Activated naive CD8-positive, alpha-beta T cell treated with anti-CD3 and anti-CD28 coated beads for 36 hours (primary cell): Measurements from ENCODE around the gene SOHLH2. TPM values are rescaled to one million over a fixed set of nuclear protein-coding genes. Genes with fewer than 3 reads are reported as not detected.

ENCODE experiments used
- DNase-seq: peaks from one replicate; pipeline ENCODE4 v3.0.0; 2021
- H3K27ac Mint-ChIP-seq: one replicate; pipeline ENCODE4 v1.8.0; 2022; ENCODE audit warnings: mild to moderate bottlenecking, moderate library complexity, mixed read lengths
- H3K27me3 Mint-ChIP-seq: one replicate; pipeline ENCODE4 v1.8.0; 2022; ENCODE audit warnings: mild to moderate bottlenecking, mixed read lengths
- H3K36me3 Mint-ChIP-seq: one replicate; pipeline ENCODE4 v1.8.0; 2021; ENCODE audit warnings: mild to moderate bottlenecking, mixed read lengths
- H3K4me1 Mint-ChIP-seq: one replicate; pipeline ENCODE4 v1.8.0; 2021; ENCODE audit warnings: mixed read lengths
- H3K4me3 Mint-ChIP-seq: one replicate; pipeline ENCODE4 v1.8.0; 2022; ENCODE audit warnings: mild to moderate bottlenecking, moderate library complexity, mixed read lengths
- H3K9me3 Mint-ChIP-seq: one replicate; pipeline ENCODE4 v1.8.0; 2022; ENCODE audit warnings: mixed read lengths
- total RNA-seq, 2 experiments: library from RNA; stranded (reverse); gene quantifications; one replicate each; pipeline ENCODE4 v1.2.3, GENCODE V29; 2021

SOHLH2 gene
- total RNA-seq, 2 experiments from 2014 or later, result not detected

DNA sequence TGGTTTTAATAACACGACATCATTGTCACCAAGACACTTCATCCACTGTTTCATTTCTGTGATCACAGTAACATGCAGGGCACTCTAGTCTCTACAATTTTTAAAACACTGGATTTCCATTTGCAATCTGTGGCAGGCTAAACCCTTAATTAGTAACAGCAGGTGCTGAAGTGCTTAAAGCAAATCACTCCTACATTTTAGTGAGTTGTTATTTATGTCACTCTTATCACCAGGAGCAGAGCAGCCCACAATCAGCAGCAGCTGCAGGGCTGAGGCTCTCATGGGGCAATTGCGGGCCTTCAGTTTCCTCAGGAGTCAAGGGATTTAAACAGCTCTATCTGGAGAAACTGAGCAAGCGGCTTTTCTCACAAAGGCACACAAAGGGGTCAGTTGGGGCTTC is 1.6 kb downstream of the SOHLH2 start:
- H3K4me3 Mint-ChIP-seq, result no peak overlapping the region
- no peaks in the 10 kb centered on the region for H3K4me1 Mint-ChIP-seq
- DNase-seq, result no peak
- H3K36me3 Mint-ChIP-seq, result no peaks in the 10 kb centered on the region
- H3K27ac Mint-ChIP-seq, result no peak overlapping the region
- H3K27me3 Mint-ChIP-seq, result peaks cover 21% of the 10 kb centered on the region
- peaks cover 1% of the 10 kb centered on the region for H3K9me3 Mint-ChIP-seq

DNA sequence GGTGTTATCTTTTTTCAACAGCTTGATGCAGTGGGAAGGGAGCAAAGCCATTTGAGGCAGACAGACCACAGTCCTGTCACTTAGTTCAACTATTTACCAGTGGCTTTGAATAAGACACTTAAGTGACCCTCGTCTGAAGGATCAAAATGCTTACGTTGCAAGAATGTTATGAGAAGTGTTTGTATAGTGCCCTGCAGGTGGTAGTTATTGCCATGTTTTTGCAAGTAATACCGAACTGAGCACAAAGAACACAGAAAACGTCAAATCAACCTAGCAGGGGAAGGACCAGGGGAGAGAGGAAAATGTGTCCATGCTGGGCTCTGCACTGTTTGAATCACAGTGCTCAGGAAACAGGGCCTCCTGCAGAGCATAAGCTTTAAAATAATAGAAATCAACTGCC is 2.8 kb downstream of the SOHLH2 start:
- H3K27me3 Mint-ChIP-seq, result peaks cover 21% of the 10 kb centered on the region
- no peak for DNase-seq
- H3K4me1 Mint-ChIP-seq, result no peaks in the 10 kb centered on the region
- no peak overlapping the region for H3K27ac Mint-ChIP-seq
- H3K9me3 Mint-ChIP-seq, result peaks cover 1% of the 10 kb centered on the region
- no peaks in the 10 kb centered on the region for H3K36me3 Mint-ChIP-seq
- H3K4me3 Mint-ChIP-seq, result no peak overlapping the region

DNA sequence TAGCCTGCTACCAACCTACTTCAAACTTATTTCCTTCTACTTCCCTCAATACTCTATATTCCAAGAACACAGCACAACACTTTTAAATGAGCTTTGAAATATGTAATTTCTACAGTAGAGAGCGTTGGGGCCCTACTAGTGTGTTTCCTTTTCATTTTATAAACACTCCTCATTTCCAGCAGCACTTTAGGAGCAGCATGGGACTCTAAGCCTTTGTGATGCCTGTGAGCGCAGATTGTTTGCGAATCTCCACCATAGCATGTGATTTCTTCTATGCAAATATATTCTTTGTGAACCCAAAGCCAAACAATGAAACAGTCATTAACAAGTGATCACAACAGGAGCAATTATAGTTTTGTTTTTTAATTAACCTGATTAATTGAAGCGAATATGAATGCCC is 3.6 kb downstream of the SOHLH2 start:
- Mint-ChIP-seq H3K4me3 (no peak overlapping the region), H3K27me3 (peaks cover 21% of the 10 kb centered on the region), H3K36me3 (no peaks in the 10 kb centered on the region), H3K4me1 (no peaks in the 10 kb centered on the region), H3K27ac (no peak overlapping the region), H3K9me3 (peaks cover 1% of the 10 kb centered on the region)
- no peak for DNase-seq

DNA sequence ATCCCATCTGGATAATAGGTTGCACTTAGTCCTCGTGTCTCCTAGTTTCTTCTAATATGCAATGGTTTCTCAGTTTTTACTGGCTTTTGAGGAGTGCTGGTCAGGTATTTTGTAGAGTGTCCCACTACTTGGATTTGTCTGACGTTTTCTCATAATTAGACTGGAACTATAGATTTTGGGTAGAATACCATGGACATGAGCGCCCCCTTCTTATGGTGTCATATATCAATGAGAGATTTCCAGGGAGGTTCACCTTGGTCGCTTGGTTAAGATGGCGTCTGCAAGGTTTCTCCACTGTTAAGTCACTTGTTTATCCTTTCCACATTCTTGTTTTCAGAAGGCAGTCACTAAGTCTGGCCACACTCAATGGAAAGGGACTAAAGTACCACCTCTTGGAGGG is 6.7 kb downstream of the SOHLH2 start:
- Mint-ChIP-seq H3K27me3 (peaks cover 21% of the 10 kb centered on the region), H3K4me1 (no peaks in the 10 kb centered on the region), H3K4me3 (no peak overlapping the region), H3K9me3 (no peaks in the 10 kb centered on the region), H3K36me3 (no peaks in the 10 kb centered on the region), H3K27ac (no peak overlapping the region)
- no peak for DNase-seq

DNA sequence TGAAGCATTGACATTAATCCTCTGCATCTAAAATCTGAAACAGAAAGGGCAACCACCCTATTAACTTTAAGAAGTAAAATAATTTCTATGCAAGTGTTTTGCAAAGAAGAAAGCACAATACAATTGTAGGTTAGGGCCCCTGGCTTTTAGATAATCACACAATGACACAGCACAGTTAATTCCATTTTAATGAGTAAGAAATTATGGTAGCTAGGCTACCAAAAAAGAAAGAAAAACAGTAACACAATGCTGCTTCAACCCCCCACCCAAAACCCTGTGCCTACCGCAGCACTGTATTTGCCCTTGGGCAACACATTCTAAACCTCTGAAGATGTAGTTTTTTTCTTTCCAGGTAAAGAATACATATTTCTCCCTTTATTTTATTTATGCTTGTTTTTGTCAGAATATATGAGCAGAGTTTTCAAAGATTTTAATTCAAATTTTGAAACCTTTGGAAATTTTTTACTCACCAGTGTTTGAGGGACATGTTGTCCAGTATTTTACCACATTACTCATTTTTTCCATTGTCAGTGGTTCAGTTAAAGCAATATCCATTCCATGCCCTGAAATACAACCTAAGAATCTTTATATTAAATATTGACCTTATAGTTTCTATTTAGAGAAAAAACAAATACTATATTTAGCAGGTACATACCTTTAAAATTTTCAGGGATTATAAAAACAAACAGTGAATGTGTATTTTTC is 21.1 kb downstream of the SOHLH2 start:
- H3K9me3 Mint-ChIP-seq, result no peaks in the 10 kb centered on the region
- H3K4me1 Mint-ChIP-seq, result no peaks in the 10 kb centered on the region
- no peaks in the 10 kb centered on the region for H3K36me3 Mint-ChIP-seq
- no peaks in the 10 kb centered on the region for H3K27me3 Mint-ChIP-seq
- DNase-seq, result no peak
- H3K27ac Mint-ChIP-seq, result no peak overlapping the region
- no peak overlapping the region for H3K4me3 Mint-ChIP-seq

DNA sequence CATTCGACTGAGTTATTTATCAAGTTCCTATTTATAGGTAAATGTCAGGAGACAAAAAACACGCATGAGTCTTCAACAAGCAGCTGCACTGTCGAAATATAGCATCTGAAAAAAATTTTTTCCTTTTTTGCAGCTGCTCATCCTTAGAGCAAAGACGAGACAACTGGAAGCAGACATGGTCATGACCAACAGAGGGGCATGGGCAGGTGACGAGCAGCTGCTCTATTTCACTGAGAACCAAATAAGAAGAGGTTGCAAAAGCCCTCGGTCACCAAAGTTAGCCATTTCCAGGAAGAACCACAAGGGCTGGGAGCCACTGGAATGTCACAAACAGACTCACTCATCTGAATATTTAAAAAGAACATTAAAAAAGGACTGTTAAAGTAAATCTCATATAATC is 22.2 kb downstream of the SOHLH2 start:
- H3K27ac Mint-ChIP-seq, result no peak overlapping the region
- no peak for DNase-seq
- H3K9me3 Mint-ChIP-seq, result no peaks in the 10 kb centered on the region
- no peak overlapping the region for H3K4me3 Mint-ChIP-seq
- no peaks in the 10 kb centered on the region for H3K4me1 Mint-ChIP-seq
- H3K36me3 Mint-ChIP-seq, result no peaks in the 10 kb centered on the region
- no peaks in the 10 kb centered on the region for H3K27me3 Mint-ChIP-seq

DNA sequence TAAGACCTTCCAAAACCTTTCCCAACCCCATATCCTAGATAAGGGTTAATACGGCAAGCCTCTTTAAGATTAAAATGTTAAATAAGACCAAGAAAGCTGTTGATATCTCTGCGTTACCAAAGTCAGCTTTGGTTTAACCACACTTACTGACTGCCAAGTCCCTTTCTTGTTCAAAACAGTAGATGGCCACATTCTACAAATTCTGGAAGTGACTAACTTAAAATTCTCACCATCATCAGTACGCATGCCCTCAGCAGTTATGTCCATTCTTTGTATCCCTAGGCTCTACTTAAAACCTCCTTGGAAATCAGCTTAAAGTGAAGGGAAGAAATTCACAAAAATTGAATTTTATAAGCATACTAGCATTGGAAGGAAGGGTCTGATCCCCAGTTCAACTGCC is 23.6 kb downstream of the SOHLH2 start:
- H3K4me3 Mint-ChIP-seq, result no peak overlapping the region
- H3K27me3 Mint-ChIP-seq, result no peaks in the 10 kb centered on the region
- H3K27ac Mint-ChIP-seq, result no peak overlapping the region
- no peak for DNase-seq
- H3K36me3 Mint-ChIP-seq, result no peaks in the 10 kb centered on the region
- no peaks in the 10 kb centered on the region for H3K4me1 Mint-ChIP-seq
- H3K9me3 Mint-ChIP-seq, result no peaks in the 10 kb centered on the region

DNA sequence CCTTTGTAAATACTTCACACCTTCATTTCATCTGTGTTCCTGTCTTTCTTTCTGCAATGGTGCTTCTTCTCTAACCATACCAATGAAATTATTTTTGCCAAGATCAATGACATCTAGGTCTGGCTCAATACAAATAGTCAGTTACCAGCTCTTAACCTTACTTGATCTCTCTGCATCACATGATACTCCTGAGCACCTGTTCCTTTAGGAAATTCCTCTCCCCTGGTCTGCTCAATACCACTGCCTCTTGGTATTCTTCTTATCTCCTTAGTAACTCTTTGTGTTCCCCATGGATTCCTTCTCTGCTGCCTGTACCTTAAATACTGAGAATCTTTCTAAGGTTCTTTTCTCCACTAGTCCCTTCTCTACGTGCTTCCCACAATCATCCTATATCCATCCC is 25.9 kb downstream of the SOHLH2 start:
- DNase-seq, result no peak
- Mint-ChIP-seq H3K4me3 (no peak overlapping the region), H3K27ac (no peak overlapping the region), H3K4me1 (no peaks in the 10 kb centered on the region), H3K9me3 (no peaks in the 10 kb centered on the region), H3K36me3 (no peaks in the 10 kb centered on the region), H3K27me3 (no peaks in the 10 kb centered on the region)

DNA sequence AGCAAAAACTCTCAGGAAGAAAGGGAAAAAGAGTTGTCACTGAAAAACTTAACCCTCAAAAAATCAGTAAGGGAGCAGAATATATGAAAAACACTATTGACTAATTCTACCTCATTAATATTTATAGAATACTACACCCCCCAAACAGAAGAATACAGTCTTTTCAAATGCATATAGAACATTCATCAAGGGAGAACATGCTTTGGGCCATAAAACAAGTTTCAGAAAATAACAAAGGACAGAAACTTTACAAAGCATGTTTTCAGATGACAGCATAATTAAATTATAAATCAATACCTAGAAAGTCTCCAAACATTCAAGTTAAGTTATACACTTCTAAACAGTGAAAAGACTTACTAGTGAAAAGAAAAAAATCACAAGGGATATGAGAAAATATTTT is 30.5 kb downstream of the SOHLH2 start:
- Mint-ChIP-seq H3K27me3 (no peaks in the 10 kb centered on the region), H3K4me3 (no peak overlapping the region)

DNA sequence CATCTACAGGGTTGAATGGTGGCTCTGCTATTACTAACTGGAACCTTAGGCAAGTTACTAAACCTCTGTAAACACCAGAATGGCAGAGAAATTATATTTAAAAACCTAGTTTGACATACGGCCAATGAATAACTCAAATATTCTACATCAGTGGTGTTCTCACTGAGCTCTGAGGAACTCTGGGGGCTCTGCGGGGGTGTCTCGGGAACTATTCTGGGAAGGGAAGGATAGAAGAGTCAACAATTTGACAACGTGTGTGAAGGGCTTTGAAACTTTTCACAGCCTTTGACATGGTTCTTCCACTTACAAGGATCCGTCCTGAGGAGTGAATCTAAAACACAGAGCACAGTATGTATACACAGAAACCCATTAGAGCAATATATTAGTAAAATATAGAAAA is 38.7 kb downstream of the SOHLH2 start:
- no peak overlapping the region for H3K27ac Mint-ChIP-seq
- H3K9me3 Mint-ChIP-seq, result no peaks in the 10 kb centered on the region
- H3K27me3 Mint-ChIP-seq, result no peaks in the 10 kb centered on the region
- H3K4me3 Mint-ChIP-seq, result no peak overlapping the region
- DNase-seq, result no peak
- no peaks in the 10 kb centered on the region for H3K36me3 Mint-ChIP-seq
- no peaks in the 10 kb centered on the region for H3K4me1 Mint-ChIP-seq

More for the DNA sequence above, 30.5 kb downstream of the SOHLH2 start:
- Mint-ChIP-seq H3K36me3 (no peaks in the 10 kb centered on the region), H3K27ac (no peak overlapping the region), H3K4me1 (no peaks in the 10 kb centered on the region), H3K9me3 (no peaks in the 10 kb centered on the region)
- no peak for DNase-seq

DNA sequence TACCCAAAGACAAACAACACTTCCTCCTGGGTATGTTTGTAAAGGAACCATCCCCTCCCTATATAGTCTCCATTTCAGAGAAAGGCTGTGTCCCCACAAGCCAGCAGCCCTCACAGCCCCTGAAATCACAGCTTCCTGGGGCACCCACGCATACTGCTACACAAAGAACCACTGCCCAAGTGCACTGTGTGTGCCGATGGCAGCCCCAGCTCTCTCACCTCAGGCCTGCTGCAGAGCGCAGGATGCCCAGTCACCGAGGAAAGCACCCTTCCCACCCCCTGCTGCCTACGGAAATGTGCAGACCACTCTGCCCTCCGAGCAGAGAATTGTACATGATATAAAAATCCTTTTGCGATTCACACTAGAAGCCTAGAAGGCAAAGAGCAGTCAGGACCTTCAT is 39.4 kb downstream of the SOHLH2 start:
- no peaks in the 10 kb centered on the region for H3K4me1 Mint-ChIP-seq
- H3K9me3 Mint-ChIP-seq, result no peaks in the 10 kb centered on the region
- no peaks in the 10 kb centered on the region for H3K27me3 Mint-ChIP-seq
- no peaks in the 10 kb centered on the region for H3K36me3 Mint-ChIP-seq
- no peak overlapping the region for H3K27ac Mint-ChIP-seq
- no peak for DNase-seq
- H3K4me3 Mint-ChIP-seq, result no peak overlapping the region

DNA sequence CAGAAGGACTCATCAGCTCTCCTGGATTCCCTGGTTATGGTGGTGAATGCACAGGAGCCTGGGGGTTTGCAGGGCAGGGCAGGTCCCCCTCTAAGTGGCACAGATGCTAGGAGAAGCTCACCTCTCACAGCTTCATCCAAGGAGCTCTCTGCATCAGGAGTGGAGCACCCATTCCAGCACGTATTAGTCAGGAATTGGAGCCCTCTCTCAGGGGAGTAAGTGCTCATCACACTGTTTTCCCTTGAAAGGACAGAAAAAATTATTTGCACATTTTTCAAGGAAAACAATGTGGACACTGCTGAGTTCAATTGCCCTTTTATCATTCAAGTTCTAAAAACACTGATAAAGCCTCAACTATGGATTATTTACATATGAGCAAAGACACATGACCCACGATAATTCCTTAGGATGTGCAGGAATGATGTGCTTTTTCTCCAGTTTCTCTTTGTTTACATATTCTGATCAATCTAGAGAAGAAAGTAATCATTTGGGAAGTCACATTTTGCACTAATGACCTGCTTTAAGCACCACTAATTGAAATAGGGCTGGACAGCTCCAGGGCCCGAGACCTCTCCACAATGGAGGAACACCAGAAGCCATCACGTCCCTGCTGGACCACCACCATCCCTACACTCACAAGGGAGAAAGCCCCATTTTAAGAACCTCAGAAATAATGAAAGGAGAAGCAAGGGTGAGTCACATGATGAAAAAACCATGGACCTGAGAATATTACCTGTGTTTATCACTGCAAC is 40.6 kb downstream of the SOHLH2 start:
- H3K27ac Mint-ChIP-seq, result no peak overlapping the region
- no peaks in the 10 kb centered on the region for H3K36me3 Mint-ChIP-seq
- H3K4me1 Mint-ChIP-seq, result no peaks in the 10 kb centered on the region
- no peak for DNase-seq
- H3K4me3 Mint-ChIP-seq, result no peak overlapping the region
- no peaks in the 10 kb centered on the region for H3K9me3 Mint-ChIP-seq
- no peaks in the 10 kb centered on the region for H3K27me3 Mint-ChIP-seq

DNA sequence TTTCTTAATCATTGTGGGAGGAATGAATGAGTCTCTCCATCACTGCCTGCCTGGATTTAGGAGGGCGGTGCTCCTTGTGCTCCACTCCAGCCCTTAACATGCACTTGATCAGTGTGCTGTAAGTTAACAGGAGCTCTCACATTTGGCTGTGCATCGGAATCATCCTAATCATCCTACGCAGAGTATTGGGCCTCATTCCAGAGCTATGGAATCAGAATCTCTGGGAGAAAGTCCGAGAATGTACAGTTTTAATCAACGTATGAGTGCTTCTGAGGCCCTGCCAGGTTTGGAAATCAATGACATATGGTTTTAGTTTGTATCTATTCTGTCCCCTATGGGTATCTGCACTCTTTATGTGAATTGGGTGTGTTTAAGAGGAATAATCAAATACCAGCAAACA is 48.3 kb downstream of the SOHLH2 start:
- no peaks in the 10 kb centered on the region for H3K27me3 Mint-ChIP-seq

DNA sequence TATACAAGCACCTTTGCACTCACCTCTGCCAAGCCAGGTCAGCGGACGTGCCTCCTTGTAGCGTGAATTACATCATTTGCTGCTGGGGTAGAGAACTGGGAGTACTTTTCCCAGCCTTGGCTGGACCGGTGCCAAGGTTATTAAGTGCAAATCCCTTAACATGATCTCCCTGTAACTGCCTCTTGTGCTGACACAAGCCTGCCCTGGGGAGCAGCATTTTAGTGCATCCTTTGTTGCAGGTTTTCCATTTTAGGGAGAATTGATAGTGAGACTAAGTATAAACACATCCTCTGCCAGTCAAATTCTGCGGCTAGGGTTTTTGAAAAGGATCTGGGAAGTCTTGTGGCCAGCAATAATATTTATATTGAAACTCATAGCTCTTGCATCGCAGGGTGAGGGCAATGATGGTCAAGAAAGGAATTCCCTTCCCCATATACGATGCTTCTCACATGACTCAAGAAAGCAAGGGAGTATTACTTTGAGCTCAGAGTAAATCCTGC is 50.5 kb downstream of the SOHLH2 start:
- DNase-seq, result no peak
- H3K27ac Mint-ChIP-seq, result no peak overlapping the region
- no peaks in the 10 kb centered on the region for H3K36me3 Mint-ChIP-seq
- H3K4me3 Mint-ChIP-seq, result no peak overlapping the region
- H3K27me3 Mint-ChIP-seq, result no peaks in the 10 kb centered on the region
- no peaks in the 10 kb centered on the region for H3K4me1 Mint-ChIP-seq
- no peaks in the 10 kb centered on the region for H3K9me3 Mint-ChIP-seq

More for the DNA sequence above, 48.3 kb downstream of the SOHLH2 start:
- no peak for DNase-seq
- Mint-ChIP-seq H3K4me1 (no peaks in the 10 kb centered on the region), H3K4me3 (no peak overlapping the region), H3K36me3 (no peaks in the 10 kb centered on the region), H3K9me3 (no peaks in the 10 kb centered on the region), H3K27ac (no peak overlapping the region)

DNA sequence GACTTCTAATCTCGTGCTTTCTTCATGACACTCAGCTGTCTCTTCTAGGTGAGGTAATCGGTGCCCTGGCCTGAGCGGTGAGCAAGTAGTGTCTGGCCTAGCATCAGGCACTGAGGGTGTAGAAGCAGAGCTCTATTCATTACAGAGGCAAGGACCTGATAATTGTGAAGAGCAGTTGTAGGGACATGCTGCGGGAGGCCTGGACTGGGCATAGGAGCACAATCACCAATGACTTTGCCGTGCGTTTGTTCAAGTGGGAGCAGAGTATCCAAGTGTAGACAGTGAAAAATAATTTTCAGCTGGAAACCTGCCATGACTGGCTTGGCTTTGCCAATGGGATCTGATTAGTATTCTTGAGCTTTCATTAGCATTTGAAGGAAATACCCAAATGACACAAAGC is 51.1 kb downstream of the SOHLH2 start:
- H3K4me1 Mint-ChIP-seq, result no peaks in the 10 kb centered on the region
- H3K4me3 Mint-ChIP-seq, result no peak overlapping the region
- no peak overlapping the region for H3K27ac Mint-ChIP-seq
- H3K36me3 Mint-ChIP-seq, result no peaks in the 10 kb centered on the region
- no peaks in the 10 kb centered on the region for H3K9me3 Mint-ChIP-seq
- no peaks in the 10 kb centered on the region for H3K27me3 Mint-ChIP-seq
- no peak for DNase-seq

DNA sequence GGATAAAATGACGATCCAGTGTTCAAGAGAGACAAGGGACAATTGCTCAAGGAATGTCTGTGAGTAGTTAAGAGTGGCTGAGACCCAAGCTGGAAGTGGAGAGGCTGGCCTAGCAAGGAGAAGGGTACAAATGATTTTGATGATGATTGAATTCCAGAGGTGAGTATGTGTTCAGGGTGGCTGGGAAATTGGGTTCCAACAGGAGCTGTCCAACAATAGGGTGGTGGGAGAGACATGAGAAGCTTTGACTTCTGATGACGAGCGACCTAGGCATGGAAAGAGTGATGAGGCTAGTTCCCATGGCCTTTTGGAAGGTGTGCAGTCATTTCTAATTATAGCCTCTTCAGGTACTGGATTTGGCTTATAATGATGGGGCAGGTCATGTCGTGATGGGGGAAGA is 54.1 kb downstream of the SOHLH2 start:
- H3K27me3 Mint-ChIP-seq, result peaks cover 5% of the 10 kb centered on the region
- H3K36me3 Mint-ChIP-seq, result no peaks in the 10 kb centered on the region

More for the DNA sequence above, 54.1 kb downstream of the SOHLH2 start:
- H3K4me3 Mint-ChIP-seq, result no peak overlapping the region
- H3K27ac Mint-ChIP-seq, result no peak overlapping the region
- H3K9me3 Mint-ChIP-seq, result no peaks in the 10 kb centered on the region
- no peaks in the 10 kb centered on the region for H3K4me1 Mint-ChIP-seq
- no peak for DNase-seq
